HG03025 (cell line): ENCODE measurements around the gene ACACA.
A peak's percentile ranks its signal among the peaks of the same experiment; 100 is the strongest.

ENCODE experiments used
- ATAC-seq: cut with Tn5 transposase; IDR thresholded peaks from one replicate; pipeline ENCODE4 v1.9.1; 2021; ENCODE audit warnings: mild to moderate bottlenecking, moderate library complexity; ENCODE audit not compliant: unreplicated experiment, low FRiP score

ACACA gene

DNA sequence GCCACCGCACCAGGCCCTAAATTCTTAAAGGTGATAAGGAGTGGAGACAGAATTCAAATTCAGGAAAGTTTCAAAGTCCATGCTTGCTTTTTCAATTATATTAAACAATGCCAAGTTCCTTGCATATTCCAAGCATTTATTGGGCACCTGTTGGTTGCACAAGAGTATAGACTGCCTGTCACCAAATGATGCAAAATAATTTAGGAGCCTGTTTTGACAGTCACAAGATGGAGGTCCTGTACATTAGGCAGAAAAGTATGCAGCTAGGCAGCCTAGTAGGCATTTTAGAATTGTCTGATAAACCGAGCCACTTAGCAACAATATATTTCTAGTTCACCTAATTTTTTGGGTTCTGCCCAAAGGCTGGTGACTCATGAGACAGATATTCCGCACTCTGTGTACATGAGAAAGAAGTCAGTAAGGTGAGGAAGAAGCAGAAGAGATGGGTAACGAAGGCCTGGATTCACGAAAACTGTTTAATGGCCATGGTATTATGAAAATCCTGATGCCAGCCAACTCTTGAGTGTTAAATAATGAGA lies 7.3 kb downstream of the ACACA start:
- no peak for ATAC-seq

GRCh38 chr17:37393352-37393751 lies 13.3 kb downstream of the ACACA start:
- ATAC-seq: no peak

DNA sequence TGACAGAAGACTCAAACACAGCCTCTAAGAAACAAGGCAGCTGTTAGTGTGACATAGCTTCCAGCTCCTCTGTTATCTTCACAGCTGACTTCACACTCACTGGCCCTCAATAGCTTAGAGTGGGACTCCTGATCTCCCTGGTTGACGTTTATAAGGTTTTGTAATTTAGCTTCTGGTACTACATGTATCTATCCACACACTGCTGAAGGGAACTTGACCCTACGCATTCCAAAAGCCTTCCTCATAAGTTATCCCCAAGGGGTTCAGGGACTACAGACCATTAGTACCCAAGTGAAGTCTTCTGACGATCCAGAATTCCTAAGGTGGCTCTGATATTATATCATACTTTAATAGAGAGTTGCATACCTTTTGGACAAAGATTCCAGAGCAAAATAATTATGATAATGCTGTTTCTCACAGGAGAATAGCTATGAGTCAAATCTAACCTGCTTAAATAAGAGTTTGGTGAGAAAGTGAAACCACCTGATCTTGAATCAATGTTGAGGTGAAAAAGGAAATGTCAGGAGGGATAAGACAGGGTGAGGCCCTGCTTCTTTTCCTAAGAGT lies 14.5 kb downstream of the ACACA start:
- no peak for ATAC-seq

DNA sequence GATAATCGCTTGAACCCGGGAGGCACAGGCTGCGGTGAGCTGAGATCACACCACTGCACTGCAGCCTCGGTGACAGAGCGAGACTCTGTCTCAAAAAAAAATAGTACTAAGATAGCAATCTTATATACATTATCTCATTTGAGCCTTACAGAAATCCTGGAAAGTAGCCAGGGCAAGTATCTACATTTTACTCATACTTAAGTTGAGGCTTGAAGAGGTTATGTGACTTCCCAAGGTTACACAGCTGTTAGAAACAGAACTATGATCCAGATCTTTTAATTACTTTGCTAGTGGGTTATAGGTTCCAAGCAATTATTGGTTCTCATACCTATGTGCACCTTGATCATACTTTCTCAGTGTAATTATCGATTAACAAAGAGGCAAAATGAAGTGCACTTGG lies 15.5 kb downstream of the ACACA start:
- ATAC-seq: no peak

DNA sequence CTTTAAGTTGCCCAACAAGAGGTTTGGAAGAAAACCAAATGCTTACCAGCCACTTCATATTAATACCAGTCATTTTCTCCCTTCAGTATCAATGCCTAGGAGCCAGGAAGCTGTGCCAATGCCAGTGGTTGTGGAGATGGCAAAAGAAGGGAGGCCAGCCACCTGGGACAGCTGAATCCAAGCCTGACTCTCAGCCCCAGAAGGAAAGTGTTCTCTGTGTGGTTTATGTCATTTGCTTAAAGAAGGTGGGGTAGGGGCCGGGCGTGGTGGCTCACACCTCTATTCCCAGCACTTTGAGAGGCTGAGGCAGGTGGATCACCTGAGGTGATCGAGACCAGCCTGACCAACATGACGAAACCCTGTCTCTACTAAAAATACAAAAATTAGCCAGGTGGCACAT lies 17.5 kb downstream of the ACACA start:
- ATAC-seq: no peak

DNA sequence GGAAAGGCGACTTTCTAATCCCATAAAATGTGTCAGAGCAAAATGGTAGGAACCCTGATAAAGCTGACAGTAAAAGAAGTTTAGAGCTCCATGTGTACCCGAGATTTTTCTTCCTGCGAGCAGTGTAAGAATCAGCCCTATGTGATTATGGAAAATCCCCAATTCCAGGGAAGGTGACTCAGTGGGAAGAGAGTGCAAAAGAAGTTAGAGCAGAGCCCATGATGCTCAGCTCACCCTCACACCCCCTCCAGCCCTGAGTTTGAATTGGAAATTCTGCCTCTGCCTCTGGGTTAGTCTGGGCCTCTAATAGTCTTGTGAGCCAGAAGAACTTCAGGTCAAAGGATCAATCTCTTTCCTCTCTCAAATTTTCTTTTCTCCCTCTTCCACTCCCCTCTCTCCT lies 18.4 kb downstream of the ACACA start:
- ATAC-seq: no peak

- no peak for ATAC-seq
These were observed 20.2 kb downstream of the ACACA start for GRCh38 chr17:37386462-37386861.

GRCh38 chr17:37385474-37385990 lies 21.1 kb downstream of the ACACA start:
- no peak for ATAC-seq

- ATAC-seq: no peak
These were observed 22.0 kb downstream of the ACACA start for GRCh38 chr17:37384560-37385149.

- ATAC-seq: no peak
These were observed 24.6 kb downstream of the ACACA start for GRCh38 chr17:37382056-37382455.

DNA sequence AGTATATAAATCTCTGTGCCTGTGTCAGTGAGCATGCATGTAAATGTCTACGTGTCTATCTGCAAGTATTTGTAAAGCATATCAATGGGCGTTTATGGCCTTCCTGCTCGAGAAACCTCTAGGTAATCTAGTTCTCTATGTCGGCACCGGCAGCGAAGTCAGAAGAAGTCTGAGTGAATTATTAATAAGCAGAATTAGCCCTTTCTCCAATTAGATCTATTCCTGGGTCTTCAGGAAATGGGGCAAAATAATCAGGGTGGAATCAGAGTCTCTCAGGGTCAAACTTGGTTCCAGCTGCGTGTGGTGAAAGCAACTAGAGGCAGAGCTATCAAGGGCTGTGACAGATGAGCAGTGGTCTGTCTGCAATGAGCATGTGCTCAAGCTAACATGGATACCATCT lies 30.9 kb downstream of the ACACA start, which contains the start of gene C17orf78:
Gene C17orf78, plus strand, starts transcription at position 280 of the 400 bp plus-strand sequence. Its CDS starts 108 bp downstream, at position 388.
- no peak for ATAC-seq

GRCh38 chr17:37373530-37374159 lies 33.0 kb downstream of the ACACA start:
- ATAC-seq: no peak

DNA sequence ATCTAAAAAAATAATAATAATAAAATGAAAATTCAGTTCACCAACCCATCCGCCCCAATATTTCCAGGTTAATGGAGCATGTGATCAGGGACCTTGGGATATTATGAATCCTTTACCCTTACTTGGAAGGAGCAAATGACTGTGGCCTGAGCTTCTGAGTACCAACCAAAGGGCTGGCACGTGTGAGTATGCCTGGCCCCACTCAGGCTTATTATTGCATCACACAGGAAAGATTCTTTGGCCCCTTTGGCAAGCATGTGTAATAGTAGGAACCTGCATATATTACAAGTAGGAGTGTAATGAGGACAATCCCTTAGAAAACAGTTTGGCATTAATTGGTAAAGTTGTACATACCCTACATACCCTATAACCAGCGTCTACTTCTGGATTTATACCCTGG lies 38.1 kb downstream of the ACACA start:
- no peak for ATAC-seq

DNA sequence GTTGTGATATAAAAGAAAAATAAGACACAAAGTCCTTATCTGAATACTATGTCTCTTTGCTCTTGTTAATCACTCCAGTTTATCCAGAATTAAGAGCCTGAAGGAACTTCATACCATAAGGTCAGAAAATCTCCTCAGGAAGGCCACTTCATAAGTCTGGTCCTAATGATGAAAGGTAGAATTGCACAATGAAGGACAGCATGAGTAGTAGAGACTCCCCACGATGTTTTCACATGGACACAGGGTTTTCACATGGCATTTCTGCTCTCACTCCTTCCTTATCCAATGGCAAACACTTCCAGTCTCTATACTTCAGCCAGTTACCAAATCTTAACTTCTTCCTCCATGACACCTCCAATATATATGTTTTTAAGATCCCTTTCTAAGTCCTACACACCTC lies 41.0 kb downstream of the ACACA start:
- no peak for ATAC-seq

DNA sequence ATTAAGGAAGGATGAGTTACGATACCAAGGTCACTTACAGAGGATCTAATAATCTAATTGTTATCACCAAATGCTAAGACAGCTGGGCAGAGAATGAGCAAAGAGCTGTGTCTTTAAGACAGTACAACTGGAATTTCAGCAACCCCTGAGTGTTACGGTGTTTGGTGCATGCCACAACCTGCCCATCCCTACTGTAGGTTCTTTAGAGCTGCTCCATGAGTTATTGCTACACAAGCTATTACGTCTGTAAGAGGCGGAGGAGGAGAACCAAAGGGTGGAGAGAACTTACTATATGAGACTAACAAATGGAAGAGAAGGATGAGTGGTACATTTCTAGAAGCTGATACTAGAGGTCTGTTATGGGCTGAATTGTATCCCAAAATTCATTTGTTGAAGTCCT lies 45.1 kb downstream of the ACACA start:
- ATAC-seq: no peak

- no peak for ATAC-seq
These were observed 46.0 kb downstream of the ACACA start for GRCh38 chr17:37360632-37361031.

GRCh38 chr17:37359682-37360188 lies 46.9 kb downstream of the ACACA start:
- no peak for ATAC-seq

GRCh38 chr17:37358830-37359681 lies 47.6 kb downstream of the ACACA start:
- ATAC-seq: peak; percentile 74

GRCh38 chr17:37358098-37358829 lies 48.4 kb downstream of the ACACA start:
- ATAC-seq: peak; percentile 15
